ENCODE results near the gene DCUN1D1. TPM values are rescaled to one million over a fixed set of nuclear protein-coding genes. Genes with fewer than 3 reads are reported as not detected.

Gene DCUN1D1
- total and polyA plus RNA-seq, 8 donors, result 2.8 to 25.0 (median 16.3) TPM

GRCh38 chr3:183018421-183019192, 38.3 kb upstream of the DCUN1D1 start:
- ATAC-seq, result no peak
- Histone ChIP-seq H3K27me3 (no peaks in the 10 kb centered on the region), H3K4me1 (peaks cover 6 to 11% (median 8%) of the 10 kb centered on the region in 3 donors), H3K27ac (no peak overlapping the region), H3K4me3 (no peak overlapping the region), H3K9me3 (no peaks in the 10 kb centered on the region), H3K36me3 (peaks cover 3 to 58% (median 21%) of the 10 kb centered on the region in 3 donors)
- TF ChIP-seq CTCF (IDR thresholded peaks at IDR 0.05), result no peak
- intact Hi-C loops (cut with DNase I), result no loop called here
- 94 to 96% methylated on average over 3 of the region's 3 CpGs for WGBS, 2 donors
- DNase-seq, result no peak
- no peak for FAIRE-seq

GRCh38 chr3:183015185-183015584, 34.8 kb upstream of the DCUN1D1 start:
- Histone ChIP-seq H3K27ac (no peak overlapping the region), H3K9me3 (no peaks in the 10 kb centered on the region), H3K4me1 (no peaks in the 10 kb centered on the region), H3K4me3 (no peak overlapping the region), H3K27me3 (no peaks in the 10 kb centered on the region), H3K36me3 (peaks cover 0 to 42% (median 11%) of the 10 kb centered on the region in 3 donors)
- no peak for TF ChIP-seq CTCF (IDR thresholded peaks at IDR 0.05)
- ATAC-seq, result no peak
- FAIRE-seq, result no peak
- DNase-seq, result no peak
- WGBS, 2 donors, result 72 to 90% methylated on average over 2 of the region's 2 CpGs
- intact Hi-C loops (cut with DNase I), result no loop called here

GRCh38 chr3:183013856-183014255, 33.5 kb upstream of the DCUN1D1 start:
- DNase-seq, result no peak
- 94 to 96% methylated on average over 6 of the region's 6 CpGs for WGBS, 2 donors
- H3K9me3 ChIP-seq, result no peaks in the 10 kb centered on the region
- ATAC-seq, result no peak
- intact Hi-C loops (cut with DNase I), result no loop called here
- FAIRE-seq, result no peak
- no peaks in the 10 kb centered on the region for H3K27me3 ChIP-seq
- TF ChIP-seq CTCF (IDR thresholded peaks at IDR 0.05), result no peak
- peaks cover 0 to 31% (median 11%) of the 10 kb centered on the region in 3 donors for H3K36me3 ChIP-seq
- no peak overlapping the region for H3K4me3 ChIP-seq
- H3K4me1 ChIP-seq, result no peaks in the 10 kb centered on the region
- no peak overlapping the region for H3K27ac ChIP-seq

- no peak overlapping the region for H3K27ac ChIP-seq
- DNase-seq (no peak), FAIRE-seq (no peak), ATAC-seq (no peak)
- H3K4me3 ChIP-seq, result no peak overlapping the region
- TF ChIP-seq CTCF (IDR thresholded peaks at IDR 0.05), result no peak
- no peaks in the 10 kb centered on the region for H3K9me3 ChIP-seq
- WGBS, 2 donors, result 97 to 98% methylated on average over 5 of the region's 5 CpGs
- intact Hi-C loops (cut with DNase I), result no loop called here
- H3K4me1 ChIP-seq, result no peaks in the 10 kb centered on the region
- H3K36me3 ChIP-seq, result peaks cover 0 to 30% (median 11%) of the 10 kb centered on the region in 3 donors
- no peaks in the 10 kb centered on the region for H3K27me3 ChIP-seq
Measured at GRCh38 chr3:183013074-183013473, 32.7 kb upstream of the DCUN1D1 start.

- Histone ChIP-seq H3K4me1 (no peaks in the 10 kb centered on the region), H3K27ac (no peak overlapping the region), H3K36me3 (peaks cover 0 to 5% (median 0%) of the 10 kb centered on the region in 3 donors), H3K9me3 (no peaks in the 10 kb centered on the region), H3K27me3 (no peaks in the 10 kb centered on the region), H3K4me3 (no peak overlapping the region)
- no peak for DNase-seq
- TF ChIP-seq CTCF (IDR thresholded peaks at IDR 0.05), result no peak
- ATAC-seq, result no peak
- intact Hi-C loops (cut with DNase I), result no loop called here
- FAIRE-seq, result no peak
Measured at GRCh38 chr3:183008800-183009199, 28.5 kb upstream of the DCUN1D1 start.
